ENCODE results near the gene TTBK2.
"Not testable (repeated sequence)": the region's sequence is repeated elsewhere in the genome, so short reads cannot be mapped to it uniquely, and the experiment has no call there.

The TTBK2 gene

DNA sequence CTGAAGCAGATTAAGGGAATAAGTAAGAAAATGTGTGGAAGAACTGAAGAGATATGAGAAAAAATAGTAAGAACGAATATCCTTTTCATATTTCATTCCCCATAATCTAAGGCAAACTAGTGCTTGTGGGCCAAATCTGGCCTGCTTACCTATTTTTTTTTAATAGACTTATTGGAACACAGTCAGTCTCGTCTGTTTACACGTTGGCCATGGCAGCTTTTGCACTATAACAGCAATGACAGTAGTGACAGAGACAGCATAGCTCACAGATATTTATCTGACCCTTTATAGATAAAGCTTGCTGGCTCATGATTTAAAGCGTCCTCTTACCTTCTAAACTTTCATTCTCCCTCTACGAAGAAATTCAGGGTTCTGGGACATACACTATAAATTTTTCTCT is 133.6 kb downstream of the TTBK2 start:
- Mint-ChIP-seq H3K9me3 (no peaks in the 10 kb centered on the region), H3K27me3 (no peaks in the 10 kb centered on the region), H3K4me3 (no peak overlapping the region), H3K36me3 (peaks cover 17% of the 10 kb centered on the region), H3K4me1 (no peaks in the 10 kb centered on the region), H3K27ac (no peak overlapping the region)
- no peak for DNase-seq (ENCODE audit: low spot score in 2 of 2)
- no peak for ATAC-seq (ENCODE audit: low read depth)

DNA sequence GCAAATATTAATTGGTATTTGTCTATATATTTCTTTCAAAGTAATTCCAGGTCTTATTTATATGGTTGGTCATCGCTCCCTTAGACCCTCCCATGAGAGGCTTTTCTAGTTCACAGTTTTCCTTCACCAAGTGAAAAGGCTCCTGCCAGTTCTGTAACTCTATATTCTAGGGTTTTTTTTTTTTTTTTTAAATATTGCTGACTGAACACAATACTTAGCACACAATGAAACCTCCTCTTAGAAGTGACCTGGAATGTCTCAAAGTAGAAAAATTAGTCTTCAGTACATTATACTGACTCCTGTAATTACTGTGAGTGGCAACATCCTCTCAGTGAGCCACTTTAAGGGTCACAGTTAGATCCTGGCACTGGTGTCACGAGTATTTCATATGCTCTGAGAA is 135.0 kb downstream of the TTBK2 start:
- no peaks in the 10 kb centered on the region for H3K27me3 Mint-ChIP-seq
- no peaks in the 10 kb centered on the region for H3K9me3 Mint-ChIP-seq
- DNase-seq (ENCODE audit: low spot score in 2 of 2) (no peak), ATAC-seq (ENCODE audit: low read depth) (no peak)
- H3K27ac Mint-ChIP-seq: no peak overlapping the region
- no peak overlapping the region for H3K4me3 Mint-ChIP-seq
- peaks cover 14% of the 10 kb centered on the region for H3K36me3 Mint-ChIP-seq
- H3K4me1 Mint-ChIP-seq: no peaks in the 10 kb centered on the region

DNA sequence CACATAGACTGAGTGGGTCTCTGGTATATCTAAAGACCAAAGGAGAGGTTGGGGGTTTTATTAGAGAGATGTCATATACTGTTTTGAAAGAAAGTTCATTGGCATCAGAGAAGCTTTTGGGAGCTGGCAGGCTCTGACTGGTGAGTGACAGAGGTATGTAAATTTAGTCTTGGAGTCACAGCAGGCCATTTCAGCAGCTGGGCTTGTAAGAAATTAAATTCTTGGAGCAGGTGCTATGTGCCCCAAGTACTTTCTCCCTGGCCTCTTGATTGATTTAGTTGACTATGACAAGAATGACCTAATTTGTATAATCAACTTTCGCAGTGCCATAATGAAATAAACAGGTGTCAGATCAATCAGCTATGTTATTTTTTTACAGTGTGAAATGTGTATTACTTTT is 135.9 kb downstream of the TTBK2 start:
- H3K27me3 Mint-ChIP-seq: no peaks in the 10 kb centered on the region
- peaks cover 15% of the 10 kb centered on the region for H3K36me3 Mint-ChIP-seq
- no peak overlapping the region for H3K4me3 Mint-ChIP-seq
- DNase-seq (ENCODE audit: low spot score in 2 of 2) (no peak), ATAC-seq (ENCODE audit: low read depth) (no peak)
- no peak overlapping the region for H3K27ac Mint-ChIP-seq
- H3K9me3 Mint-ChIP-seq: no peaks in the 10 kb centered on the region
- no peaks in the 10 kb centered on the region for H3K4me1 Mint-ChIP-seq

DNA sequence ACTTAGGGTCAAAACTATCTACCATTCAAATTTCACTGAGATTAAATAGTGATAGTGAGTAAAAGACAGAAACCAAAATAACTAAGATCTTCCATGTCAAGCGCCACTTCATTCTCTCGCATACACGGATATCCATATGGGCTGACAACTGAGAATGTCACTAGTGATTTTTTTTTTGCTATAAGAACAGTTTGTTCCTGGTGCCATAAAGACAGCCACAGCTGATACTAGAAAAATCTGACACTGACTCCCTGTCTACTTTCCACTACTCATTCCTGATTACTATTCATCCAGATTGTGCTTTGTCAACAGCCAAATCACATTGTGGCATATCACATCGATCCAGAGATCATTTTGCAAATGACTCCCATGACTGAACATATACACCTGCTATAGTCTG is 137.9 kb downstream of the TTBK2 start:
- Mint-ChIP-seq H3K9me3 (no peaks in the 10 kb centered on the region), H3K27me3 (no peaks in the 10 kb centered on the region)

DNA sequence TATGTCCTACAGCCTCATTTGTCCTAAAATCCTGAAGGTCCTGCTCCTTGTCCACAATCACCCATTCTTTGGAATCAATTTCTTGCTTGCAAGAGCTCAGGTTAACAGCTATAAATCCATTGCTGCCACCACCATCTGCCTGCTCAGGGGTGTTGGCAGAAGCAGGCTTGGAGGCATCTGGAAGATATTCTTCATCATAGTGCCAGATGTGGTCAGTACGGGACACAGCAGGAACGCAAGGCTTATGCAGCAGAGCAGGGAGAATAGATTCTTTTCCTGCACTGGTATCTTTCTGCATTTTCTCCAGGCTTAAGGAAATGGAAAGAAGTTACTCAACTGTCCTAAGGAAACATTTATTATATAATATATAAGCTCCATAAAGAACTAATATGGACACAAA is 145.2 kb downstream of the TTBK2 start:
- no peak for DNase-seq (ENCODE audit: low spot score in 2 of 2)
- Mint-ChIP-seq H3K27me3 (no peaks in the 10 kb centered on the region), H3K9me3 (no peaks in the 10 kb centered on the region), H3K27ac (no peak overlapping the region), H3K4me1 (peaks cover 4% of the 10 kb centered on the region), H3K36me3 (peaks cover 21% of the 10 kb centered on the region), H3K4me3 (no peak overlapping the region)
- ATAC-seq (ENCODE audit: low read depth): no peak

More for the DNA sequence above, 137.9 kb downstream of the TTBK2 start:
- Mint-ChIP-seq H3K4me1 (no peaks in the 10 kb centered on the region), H3K27ac (no peak overlapping the region), H3K4me3 (no peak overlapping the region), H3K36me3 (peaks cover 18% of the 10 kb centered on the region)
- ATAC-seq (ENCODE audit: low read depth): no peak
- DNase-seq (ENCODE audit: low spot score in 2 of 2): no peak

DNA sequence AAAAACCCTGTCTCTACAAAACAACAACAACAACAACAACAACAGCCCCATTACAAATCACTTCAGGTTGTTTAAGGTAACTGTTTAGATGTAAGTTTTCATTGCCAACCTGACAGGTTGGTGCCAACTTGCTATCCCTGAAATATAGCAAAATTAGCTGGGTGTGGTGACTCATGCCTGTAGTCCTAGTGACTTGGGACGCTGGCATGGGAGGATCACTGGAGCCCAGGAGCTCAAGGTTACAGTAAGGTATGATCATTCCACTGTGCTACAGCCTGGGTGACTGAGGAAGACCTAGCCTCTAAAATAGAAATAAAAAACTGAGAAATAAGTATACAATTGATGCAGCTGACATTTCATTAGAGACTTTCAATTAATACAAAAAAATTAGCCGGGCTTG is 147.7 kb downstream of the TTBK2 start:
- Mint-ChIP-seq H3K9me3 (no peaks in the 10 kb centered on the region), H3K27me3 (no peaks in the 10 kb centered on the region), H3K4me1 (peaks cover 6% of the 10 kb centered on the region), H3K36me3 (peaks cover 37% of the 10 kb centered on the region), H3K27ac (no peak overlapping the region), H3K4me3 (no peak overlapping the region)
- ATAC-seq (ENCODE audit: low read depth) (no peak), DNase-seq (ENCODE audit: low spot score in 2 of 2) (no peak)

DNA sequence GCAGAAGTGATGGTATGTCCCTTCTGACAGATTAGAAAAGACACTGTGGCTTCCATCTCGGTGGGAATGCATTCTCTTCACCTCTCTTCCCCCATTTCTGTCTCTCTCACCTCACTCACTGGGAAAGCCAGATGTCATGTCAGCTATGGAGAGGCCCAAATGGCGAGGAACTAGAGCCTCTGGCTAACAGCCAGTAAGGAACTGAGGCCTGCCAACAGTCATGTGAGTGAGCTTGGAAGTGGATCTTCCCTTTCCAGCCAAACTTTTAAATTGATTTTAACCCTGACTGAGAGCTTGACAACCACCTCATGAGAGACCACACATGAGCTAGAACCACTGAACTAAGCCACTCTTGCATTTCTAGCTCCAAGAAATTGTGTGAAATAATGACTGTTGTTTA is 148.4 kb downstream of the TTBK2 start:
- H3K4me3 Mint-ChIP-seq: no peak overlapping the region
- H3K27ac Mint-ChIP-seq: no peak overlapping the region
- no peaks in the 10 kb centered on the region for H3K27me3 Mint-ChIP-seq
- DNase-seq (ENCODE audit: low spot score in 2 of 2) (no peak), ATAC-seq (ENCODE audit: low read depth) (no peak)
- peaks cover 6% of the 10 kb centered on the region for H3K4me1 Mint-ChIP-seq
- H3K36me3 Mint-ChIP-seq: peaks cover 44% of the 10 kb centered on the region
- H3K9me3 Mint-ChIP-seq: peaks cover under 1% of the 10 kb centered on the region

DNA sequence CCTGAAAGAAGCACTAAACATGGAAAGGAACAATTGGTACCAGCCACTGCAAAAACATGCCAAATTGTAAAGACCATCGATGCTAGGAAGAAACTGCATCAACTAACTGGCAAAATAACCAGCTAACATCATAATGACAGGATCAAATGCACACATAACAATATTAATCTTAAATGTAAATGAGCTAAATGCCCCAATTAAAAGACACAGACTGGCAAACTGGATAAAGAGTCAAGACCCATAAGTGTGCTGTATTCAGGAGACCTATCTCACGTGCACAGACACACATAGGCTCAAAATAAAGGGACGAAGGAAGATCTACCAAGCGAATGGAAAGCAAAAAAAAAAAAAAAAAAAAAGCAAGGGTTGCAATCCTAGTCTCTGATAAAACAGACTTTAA is 154.5 kb downstream of the TTBK2 start:
- H3K4me3 Mint-ChIP-seq; H3K4me1 Mint-ChIP-seq; DNase-seq (ENCODE audit: low spot score in 2 of 2); ATAC-seq (ENCODE audit: low read depth); H3K27me3 Mint-ChIP-seq; H3K27ac Mint-ChIP-seq: not testable (repeated sequence)
- peaks cover 67% of the 10 kb centered on the region for H3K36me3 Mint-ChIP-seq
- peaks cover 16% of the 10 kb centered on the region for H3K9me3 Mint-ChIP-seq

DNA sequence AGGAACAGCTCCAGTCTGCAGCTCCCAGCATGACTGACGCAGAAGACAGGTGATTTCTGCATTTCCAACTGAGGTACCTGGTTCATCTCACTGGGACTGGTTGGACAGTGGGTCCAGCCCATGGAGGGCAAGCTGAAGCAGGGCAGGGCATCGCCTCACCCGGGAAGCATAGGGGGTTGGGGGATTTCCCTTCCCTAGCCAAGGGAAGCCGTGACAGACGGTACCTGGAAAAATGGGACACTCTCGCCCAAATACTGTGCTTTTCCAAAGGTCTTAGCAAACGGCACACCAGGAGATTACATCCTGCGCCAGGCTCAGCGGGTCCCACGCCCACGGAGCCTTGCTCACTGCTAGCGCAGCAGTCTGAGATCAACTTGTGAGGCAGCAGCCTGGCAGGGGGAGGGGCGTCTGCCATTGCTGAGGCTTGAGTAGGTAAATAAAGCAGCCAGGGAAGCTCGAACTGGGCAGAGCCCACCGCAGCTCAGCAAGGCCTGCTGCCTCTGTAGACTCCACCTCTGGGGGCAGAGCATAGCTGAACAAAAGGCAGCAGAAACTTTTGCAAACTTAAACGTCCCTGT is 156.3 kb downstream of the TTBK2 start:
- not testable (repeated sequence) for H3K4me1 Mint-ChIP-seq; H3K4me3 Mint-ChIP-seq; H3K27me3 Mint-ChIP-seq; H3K27ac Mint-ChIP-seq; ATAC-seq (ENCODE audit: low read depth); DNase-seq (ENCODE audit: low spot score in 2 of 2)
- Mint-ChIP-seq H3K9me3 (peaks cover 18% of the 10 kb centered on the region), H3K36me3 (peaks cover 67% of the 10 kb centered on the region)

DNA sequence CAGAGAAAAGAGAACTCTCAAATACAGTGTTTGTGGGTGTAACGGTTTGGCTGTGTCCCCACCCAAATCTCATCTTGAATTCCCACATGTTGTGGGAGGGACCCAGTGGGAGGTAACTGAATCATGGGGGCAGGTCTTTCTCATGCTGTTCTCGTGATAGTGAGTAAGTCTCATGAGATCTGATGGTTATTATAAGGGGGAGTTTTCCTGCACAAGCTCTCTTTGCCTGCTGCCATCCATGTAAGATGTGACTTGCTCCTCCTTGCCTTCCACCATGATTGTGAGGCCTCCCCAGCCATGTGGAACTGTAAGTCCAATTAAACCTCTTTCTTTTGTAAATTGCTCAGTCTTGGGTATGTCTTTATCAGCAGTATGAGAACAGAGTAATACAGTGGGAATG is 158.8 kb downstream of the TTBK2 start:
- H3K4me1 Mint-ChIP-seq; ATAC-seq (ENCODE audit: low read depth); H3K27ac Mint-ChIP-seq; DNase-seq (ENCODE audit: low spot score in 2 of 2); H3K27me3 Mint-ChIP-seq; H3K4me3 Mint-ChIP-seq: not testable (repeated sequence)
- H3K9me3 Mint-ChIP-seq: peaks cover 15% of the 10 kb centered on the region
- H3K36me3 Mint-ChIP-seq: peaks cover 47% of the 10 kb centered on the region

DNA sequence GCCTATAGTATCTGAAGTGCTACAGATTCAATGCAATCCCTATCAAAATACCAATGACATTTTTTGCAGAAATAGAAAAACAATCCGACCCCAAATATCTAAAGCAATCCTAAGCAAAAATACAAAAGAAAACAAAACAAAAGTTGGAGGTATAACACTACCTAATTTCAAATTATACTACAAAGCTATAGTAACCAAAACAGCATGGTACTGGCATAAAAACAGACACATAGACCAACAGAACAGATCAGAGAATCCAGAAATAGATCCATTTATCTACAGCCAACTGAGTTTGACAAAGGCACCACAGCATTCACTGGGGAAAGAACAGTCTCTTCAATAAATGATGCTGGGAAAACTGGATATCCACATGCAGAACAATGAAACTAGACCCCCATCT is 159.8 kb downstream of the TTBK2 start:
- DNase-seq (ENCODE audit: low spot score in 2 of 2) (no peak), ATAC-seq (ENCODE audit: low read depth) (no peak)
- no peak overlapping the region for H3K27ac Mint-ChIP-seq
- no peaks in the 10 kb centered on the region for H3K27me3 Mint-ChIP-seq
- H3K36me3 Mint-ChIP-seq: peaks cover 40% of the 10 kb centered on the region
- H3K4me1 Mint-ChIP-seq: peaks cover 10% of the 10 kb centered on the region
- no peak overlapping the region for H3K4me3 Mint-ChIP-seq
- peaks cover 9% of the 10 kb centered on the region for H3K9me3 Mint-ChIP-seq

DNA sequence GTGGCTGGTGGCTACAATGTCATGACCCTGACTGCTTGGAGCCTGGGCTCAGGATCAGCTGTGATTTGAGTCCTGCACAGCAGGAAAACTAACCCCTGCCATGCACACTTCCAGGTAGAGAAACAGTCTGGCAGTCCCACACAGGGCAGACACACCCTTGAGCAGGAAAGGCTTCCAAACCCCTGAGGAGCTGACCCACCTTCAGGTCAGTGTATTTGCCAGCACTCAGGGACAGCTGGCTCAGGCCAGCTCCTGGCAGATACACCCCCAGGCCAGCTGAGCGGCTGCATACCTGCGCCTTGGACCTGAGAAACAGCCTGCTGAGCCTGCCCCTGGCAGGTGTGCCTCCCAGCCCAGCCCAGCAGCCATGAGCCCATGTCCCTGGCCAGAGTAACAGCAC is 161.5 kb downstream of the TTBK2 start:
- H3K27me3 Mint-ChIP-seq: no peaks in the 10 kb centered on the region
- no peak overlapping the region for H3K27ac Mint-ChIP-seq

DNA sequence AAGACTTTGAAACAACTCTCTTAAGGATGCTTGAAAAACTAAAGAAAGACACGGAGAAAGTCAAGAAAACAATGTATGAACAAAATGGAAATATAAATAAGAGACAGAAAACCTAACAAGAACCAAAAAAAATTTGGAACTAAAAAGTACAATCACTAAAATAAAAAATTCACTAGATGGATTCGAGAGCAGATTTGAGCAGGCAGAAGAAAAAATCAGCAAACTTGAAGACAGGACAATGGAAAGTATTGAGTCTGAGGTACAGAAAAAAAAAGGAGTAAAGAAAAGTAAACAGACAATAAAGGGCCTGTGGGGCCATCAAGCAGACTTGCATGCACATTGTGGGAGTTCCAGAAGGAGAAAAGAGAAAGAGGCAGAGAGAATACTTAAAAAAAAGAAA is 170.3 kb downstream of the TTBK2 start:
- no peak overlapping the region for H3K27ac Mint-ChIP-seq
- H3K4me3 Mint-ChIP-seq: no peak overlapping the region
- no peaks in the 10 kb centered on the region for H3K4me1 Mint-ChIP-seq
- ATAC-seq (ENCODE audit: low read depth): no peak
- no peak for DNase-seq (ENCODE audit: low spot score in 2 of 2)
- no peaks in the 10 kb centered on the region for H3K27me3 Mint-ChIP-seq
- peaks cover 43% of the 10 kb centered on the region for H3K36me3 Mint-ChIP-seq
- H3K9me3 Mint-ChIP-seq: peaks cover 5% of the 10 kb centered on the region

More for the DNA sequence above, 161.5 kb downstream of the TTBK2 start:
- Mint-ChIP-seq H3K36me3 (peaks cover 30% of the 10 kb centered on the region), H3K4me3 (no peak overlapping the region), H3K9me3 (peaks cover 4% of the 10 kb centered on the region), H3K4me1 (peaks cover 8% of the 10 kb centered on the region)
- DNase-seq (ENCODE audit: low spot score in 2 of 2): no peak
- ATAC-seq (ENCODE audit: low read depth): no peak

DNA sequence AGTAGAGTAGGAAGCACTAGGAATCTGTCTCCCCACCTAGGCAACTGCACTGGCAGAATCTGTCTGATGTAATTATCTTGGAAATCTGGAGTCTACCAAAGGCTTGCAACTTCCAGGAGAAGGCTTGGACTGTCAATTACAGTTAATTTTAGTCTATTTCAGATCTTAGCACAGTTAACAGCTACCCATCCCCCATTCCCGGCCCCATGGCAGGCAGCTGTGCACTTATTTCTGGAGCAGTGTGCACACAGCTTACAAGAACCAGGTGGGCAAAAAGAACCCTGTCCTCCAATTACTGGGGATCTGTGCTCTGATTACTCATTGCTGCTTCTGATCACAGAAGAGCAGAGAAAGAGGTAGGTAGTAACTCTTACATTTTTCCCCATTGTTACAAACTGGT is 171.3 kb downstream of the TTBK2 start:
- H3K27ac Mint-ChIP-seq: no peak overlapping the region
- peaks cover 5% of the 10 kb centered on the region for H3K9me3 Mint-ChIP-seq
- H3K4me1 Mint-ChIP-seq: no peaks in the 10 kb centered on the region
- ATAC-seq (ENCODE audit: low read depth): no peak
- DNase-seq (ENCODE audit: low spot score in 2 of 2): no peak
- no peak overlapping the region for H3K4me3 Mint-ChIP-seq
- H3K36me3 Mint-ChIP-seq: peaks cover 44% of the 10 kb centered on the region
- H3K27me3 Mint-ChIP-seq: no peaks in the 10 kb centered on the region

DNA sequence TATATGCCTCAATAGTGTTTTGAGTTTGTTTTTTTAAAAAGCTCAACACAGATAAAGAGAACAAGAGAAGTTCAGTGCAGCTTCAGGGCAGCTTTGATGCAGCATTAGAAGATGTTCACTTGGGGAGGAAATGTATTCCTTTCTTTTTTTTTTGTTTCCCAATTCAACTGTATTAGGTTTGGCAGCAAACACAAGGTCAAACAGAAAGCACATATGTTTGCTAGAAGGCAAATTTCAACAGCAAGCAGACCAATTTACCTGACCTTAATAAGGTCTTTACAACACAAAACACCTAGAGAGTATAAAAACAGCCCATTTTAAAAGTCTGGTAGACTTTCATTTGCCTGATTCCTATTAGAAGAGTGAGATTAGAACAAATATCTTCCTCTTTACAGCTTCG is 176.4 kb downstream of the TTBK2 start:
- Mint-ChIP-seq H3K4me1 (no peaks in the 10 kb centered on the region), H3K36me3 (peaks cover 11% of the 10 kb centered on the region), H3K27ac (no peak overlapping the region), H3K9me3 (no peaks in the 10 kb centered on the region), H3K4me3 (no peak overlapping the region), H3K27me3 (no peaks in the 10 kb centered on the region)
- DNase-seq (ENCODE audit: low spot score in 2 of 2): no peak
- no peak for ATAC-seq (ENCODE audit: low read depth)
